ENCODE measurements around the gene TMEM242.

The TMEM242 gene

DNA sequence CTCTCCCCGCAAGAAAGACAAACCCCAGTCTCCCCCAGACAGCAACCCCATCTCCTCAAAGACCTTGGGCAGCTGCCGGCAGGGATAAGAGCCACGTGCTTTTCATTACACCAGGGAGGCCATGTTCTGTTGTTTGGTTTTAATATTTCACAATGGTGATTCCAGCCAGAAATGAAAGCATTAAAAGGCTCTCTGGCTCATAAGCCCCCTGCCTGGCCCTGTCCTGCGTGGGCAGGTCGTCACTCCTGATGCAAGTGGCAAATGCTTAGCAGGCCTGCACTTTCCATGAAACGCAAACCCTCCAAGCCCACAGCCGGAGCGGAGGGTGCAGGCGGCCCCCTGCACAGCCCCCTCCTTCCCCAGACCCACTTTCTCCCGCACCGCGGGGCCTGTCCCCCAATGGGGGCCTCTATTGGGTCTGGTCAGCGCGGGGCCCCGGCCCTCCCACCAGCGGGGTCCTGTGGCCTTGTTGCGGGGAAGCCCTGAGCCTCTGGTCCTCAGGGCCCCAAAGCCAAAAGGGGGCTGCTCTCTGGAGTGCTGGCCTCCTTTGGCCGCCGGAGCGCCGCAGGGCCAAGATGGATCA, 77.2 kb downstream of the TMEM242 start:
- DNase-seq = no peak

DNA sequence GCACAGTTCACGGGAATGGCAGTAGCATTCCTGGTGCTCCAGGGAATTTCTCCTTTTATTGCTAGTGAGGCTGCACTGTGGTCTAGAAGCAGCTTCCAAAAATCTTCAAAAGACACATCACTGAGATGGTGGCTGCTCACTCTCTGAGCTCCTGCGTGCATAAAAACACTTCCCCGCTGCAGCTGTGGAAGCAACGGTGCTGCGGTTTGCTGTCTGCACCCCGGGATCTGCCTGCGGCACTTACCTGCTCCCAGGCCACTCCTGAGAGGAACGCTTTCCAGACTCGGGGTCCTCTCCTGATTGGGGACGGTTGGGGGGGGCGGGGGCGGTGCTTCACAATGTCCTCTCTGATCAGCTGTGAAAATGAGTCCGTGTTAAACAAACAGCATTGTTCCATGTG, 77.9 kb downstream of the TMEM242 start:
- no peak for DNase-seq

DNA sequence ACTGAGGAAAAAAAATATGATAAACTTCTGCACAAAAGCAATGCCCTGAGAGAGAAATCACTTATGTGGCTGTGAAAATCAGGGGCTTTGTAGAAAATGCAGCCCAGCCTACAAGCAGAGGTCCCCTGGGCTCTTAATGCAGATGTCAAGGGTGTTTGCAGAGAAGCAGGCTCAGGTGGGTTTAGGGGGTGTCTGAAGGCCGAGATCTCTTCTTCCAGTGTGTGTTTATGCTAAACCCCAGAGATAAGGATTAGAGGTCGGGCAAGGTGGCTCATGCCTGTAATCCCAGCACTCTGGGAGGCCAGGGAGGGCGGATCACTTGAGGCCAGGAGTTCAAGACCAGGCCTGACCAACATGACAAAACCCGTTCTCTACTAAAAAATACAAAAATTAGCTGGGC, 78.5 kb downstream of the TMEM242 start:
- no peak for DNase-seq

DNA sequence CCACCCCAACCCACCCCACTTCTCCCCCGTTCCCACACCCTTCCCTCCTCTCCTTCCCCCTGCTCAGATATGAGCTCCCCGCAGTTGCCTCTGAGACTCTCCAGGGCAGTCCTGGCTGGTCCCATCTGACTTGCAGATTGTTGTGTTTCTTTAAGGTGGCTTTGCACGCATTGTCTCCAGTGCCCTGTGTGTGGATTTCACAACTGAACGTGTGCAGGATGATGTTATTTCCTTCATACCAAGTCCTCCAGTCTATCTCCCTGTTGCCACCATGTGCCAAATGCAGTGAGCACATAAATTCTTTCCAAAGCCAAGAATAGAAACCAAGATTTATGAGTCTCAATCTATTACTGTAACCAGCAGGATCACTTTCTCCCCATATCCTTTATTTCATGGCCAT, 79.1 kb downstream of the TMEM242 start:
- no peak for DNase-seq

DNA sequence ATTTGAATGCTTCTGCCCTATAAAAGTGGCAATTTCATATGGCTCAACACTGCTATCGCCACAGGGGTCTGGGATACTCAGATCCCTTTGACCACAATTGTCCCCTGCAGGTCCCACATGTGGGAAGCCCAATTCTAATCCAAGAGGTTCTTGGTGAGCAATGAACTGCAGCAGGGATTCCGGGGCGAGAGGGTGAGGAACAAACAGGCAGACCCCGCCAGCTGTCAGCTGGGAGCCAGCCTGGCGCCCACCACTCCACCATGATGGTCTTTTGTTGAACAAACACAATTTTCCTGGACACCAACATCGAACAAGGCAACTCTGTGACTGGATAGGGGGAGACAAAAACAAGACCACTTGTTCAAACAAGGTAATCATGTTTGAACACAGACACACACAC, 80.5 kb downstream of the TMEM242 start:
- DNase-seq = no peak

GRCh38 chr6:157240960-157241311, 82.4 kb downstream of the TMEM242 start:
- DNase-seq = no peak

- DNase-seq = no peak
Measured at GRCh38 chr6:157240059-157240959, 83.0 kb downstream of the TMEM242 start.

- no peak for DNase-seq
Measured at GRCh38 chr6:157239671-157240058, 83.7 kb downstream of the TMEM242 start.

All from effector CD8-positive, alpha-beta T cell (primary cell).